ENCODE data around the gene ZAP70.
A peak's percentile ranks its signal among the peaks of the same experiment; 100 is the strongest.
"Not testable (repeated sequence)": the region's sequence is repeated elsewhere in the genome, so short reads cannot be mapped to it uniquely, and the experiment has no call there.

ZAP70 gene

DNA sequence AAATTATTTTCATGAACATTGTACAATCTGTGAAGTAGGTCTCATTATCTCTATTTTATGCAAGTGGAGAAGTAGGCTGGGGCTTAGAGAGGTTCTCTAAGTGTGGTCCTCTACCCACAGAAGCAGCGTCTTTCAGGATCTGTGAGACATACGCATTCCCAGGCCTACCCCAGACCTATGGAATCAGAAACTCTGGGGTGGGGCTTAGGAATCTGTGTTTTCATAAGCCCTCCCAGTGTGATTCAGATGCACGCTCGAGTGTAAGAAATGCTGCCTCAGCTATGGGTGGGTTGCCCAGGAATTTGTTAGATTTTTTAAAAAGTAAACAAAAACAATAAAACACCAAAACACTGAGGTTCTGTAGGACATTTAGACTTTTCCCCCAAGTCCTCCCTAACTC, 14.8 kb upstream of the ZAP70 start:
- no peak for DNase-seq (ENCODE audit: low read depth)

GRCh38 chr2:97699765-97700444, 13.5 kb upstream of the ZAP70 start:
- peak; percentile 52 for DNase-seq (ENCODE audit: low read depth)

GRCh38 chr2:97701186-97701585, 12.2 kb upstream of the ZAP70 start:
- no peak for DNase-seq (ENCODE audit: low read depth)

- DNase-seq (ENCODE audit: low read depth): no peak
These were observed 11.4 kb upstream of the ZAP70 start for GRCh38 chr2:97701851-97702465.

GRCh38 chr2:97702731-97703470, 10.5 kb upstream of the ZAP70 start:
- DNase-seq (ENCODE audit: low read depth): no peak

DNA sequence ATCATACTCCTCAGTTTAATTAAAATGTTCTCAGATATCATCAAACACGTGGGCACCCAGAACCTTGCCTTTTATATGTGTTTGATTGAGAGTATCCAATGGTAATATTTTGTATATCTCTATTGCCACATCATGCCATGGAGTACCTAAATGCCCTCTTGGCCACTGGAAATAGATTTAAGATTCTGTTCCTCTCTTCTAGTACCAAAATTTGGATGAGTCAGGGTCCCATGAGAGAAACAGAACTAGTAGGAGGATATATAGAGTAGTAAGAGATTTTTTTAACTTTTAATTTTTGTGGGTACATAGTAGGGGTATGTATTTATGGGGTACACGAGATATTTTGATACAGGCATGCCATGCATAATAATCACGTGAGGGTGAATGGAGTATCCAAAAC, 9.6 kb upstream of the ZAP70 start:
- DNase-seq (ENCODE audit: low read depth): no peak

GRCh38 chr2:97704989-97705388, 8.4 kb upstream of the ZAP70 start:
- no peak for DNase-seq (ENCODE audit: low read depth)

DNA sequence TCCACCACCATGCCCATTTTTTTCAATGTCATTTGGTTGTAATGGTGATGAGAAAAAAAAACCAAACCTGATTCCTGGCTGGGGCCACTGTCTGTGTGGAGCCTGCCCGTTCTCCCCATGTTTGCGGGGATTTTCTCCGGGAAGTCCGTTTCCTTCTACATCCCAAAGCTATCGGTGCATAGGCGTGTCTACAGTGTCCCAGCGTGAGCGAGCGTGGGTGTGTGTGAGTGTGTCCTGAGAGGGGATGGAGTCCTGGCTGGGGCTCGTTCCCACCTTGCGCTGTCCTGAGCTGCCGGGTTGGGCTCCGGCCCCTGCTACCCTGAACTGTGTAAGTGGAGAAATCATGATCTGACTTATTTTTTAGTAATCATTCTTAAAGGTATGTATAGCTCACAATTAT, 7.3 kb upstream of the ZAP70 start:
- no peak for DNase-seq (ENCODE audit: low read depth)

GRCh38 chr2:97706708-97707345, 6.5 kb upstream of the ZAP70 start:
- DNase-seq (ENCODE audit: low read depth): no peak

DNA sequence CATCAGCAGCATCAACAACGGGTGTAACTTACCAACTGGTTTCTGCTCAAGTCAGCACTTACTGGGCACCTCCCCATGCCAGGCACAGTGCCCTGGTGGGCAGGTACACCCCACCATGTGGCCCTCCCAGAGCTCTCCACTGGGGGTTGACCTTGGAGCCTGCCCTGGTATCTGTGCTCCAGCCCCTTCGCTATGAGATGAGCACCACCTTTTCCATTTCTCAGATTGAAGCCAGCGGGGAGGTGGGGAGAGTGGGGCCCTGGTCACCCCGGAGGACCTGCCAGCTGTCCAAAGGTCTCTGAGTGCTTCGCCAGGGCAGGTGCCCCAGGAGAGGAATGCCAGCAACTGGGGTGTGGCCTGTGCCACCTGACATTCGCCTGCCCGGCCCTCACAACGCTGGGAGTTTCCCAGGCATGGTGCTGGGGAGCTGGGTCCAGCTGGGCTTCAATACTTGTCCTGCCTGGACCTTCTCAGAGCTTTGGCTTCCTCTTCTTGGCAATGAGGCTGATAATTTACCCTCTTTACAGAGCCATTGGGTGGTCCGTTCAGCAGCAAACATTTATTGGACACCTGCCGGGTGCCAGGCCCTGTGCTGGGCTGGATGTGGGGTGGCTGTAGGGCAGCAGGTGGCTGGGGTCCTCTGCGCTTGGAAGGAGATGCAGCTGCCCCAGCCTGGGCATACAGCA, 5.9 kb upstream of the ZAP70 start:
- no peak for DNase-seq (ENCODE audit: low read depth)

GRCh38 chr2:97708048-97708380, 5.4 kb upstream of the ZAP70 start:
- DNase-seq (ENCODE audit: low read depth): no peak

- DNase-seq (ENCODE audit: low read depth): no peak
These were observed 4.8 kb upstream of the ZAP70 start for GRCh38 chr2:97708608-97709007.

DNA sequence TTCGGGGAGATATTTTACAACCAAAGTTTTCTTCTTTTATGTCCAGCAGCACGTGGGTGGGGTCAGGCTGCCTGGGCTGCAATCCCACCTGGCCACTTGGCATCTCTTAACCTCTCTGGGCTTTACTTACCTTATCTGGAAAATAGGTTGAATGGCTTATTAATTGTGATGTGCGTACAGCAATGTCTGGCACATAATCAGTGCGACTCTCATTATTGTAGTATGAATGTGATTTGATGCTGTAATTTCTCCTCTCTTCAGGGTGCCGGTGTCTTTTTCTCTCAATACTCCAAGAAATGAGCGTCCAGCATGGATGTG, 2.0 kb upstream of the ZAP70 start:
- DNase-seq (ENCODE audit: low read depth): no peak

GRCh38 chr2:97712175-97712574, 1.2 kb upstream of the ZAP70 start:
- DNase-seq (ENCODE audit: low read depth): not testable (repeated sequence)

GRCh38 chr2:97712693-97713295, 582 bp upstream of the ZAP70 start:
- peak; percentile 45 for DNase-seq (ENCODE audit: low read depth)

DNA sequence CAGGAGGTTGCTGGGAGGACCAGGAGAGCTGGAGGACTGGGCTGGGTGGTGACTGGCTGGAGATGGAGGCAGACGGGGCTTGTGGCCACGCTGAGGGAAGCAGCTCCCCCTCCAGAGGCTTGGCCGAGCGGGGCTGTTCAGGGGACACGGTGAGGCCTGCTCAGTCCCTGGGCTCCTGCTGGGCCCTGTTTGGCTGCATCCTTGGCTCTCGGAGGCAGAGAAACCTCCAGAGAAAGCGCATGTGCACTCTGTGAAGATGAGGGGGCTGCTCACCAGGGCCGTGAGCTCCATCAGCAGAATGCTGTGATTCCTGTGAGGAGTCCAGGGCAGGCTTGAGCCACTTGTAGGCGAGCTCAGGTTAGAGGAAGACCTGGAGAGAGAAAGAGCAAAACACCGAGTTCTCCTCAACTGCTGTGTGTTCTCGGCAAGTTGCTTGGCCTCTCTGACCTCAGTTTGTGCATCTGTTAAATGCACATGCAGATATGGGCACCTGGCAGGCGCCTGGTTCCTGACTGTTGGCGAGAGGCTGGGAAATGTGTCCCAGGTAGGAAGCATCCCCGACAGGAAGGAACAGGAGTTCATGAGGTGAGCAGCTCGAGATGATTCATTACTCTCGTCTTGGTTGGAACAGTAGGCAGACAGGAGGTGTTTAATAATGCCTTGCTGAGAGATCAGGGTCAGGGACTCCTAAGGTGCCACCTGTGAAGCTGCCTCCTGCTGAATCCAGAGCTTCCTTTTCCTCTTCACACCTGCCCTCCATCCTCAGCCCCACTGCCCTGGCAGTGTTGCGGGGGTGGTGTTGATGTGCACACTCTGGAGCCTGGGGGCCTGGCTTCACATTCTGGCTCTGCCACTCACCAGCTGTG, 941 bp downstream of the ZAP70 start:
- no peak for DNase-seq (ENCODE audit: low read depth)

- DNase-seq (ENCODE audit: low read depth): no peak
These were observed 1.7 kb downstream of the ZAP70 start for GRCh38 chr2:97714950-97715652.

- no peak for DNase-seq (ENCODE audit: low read depth)
These were observed 2.7 kb downstream of the ZAP70 start for GRCh38 chr2:97715951-97716694.

- DNase-seq (ENCODE audit: low read depth): no peak
These were observed 3.6 kb downstream of the ZAP70 start for GRCh38 chr2:97716695-97717612.

Data from stimulated activated CD8-positive, alpha-beta memory T cell treated with anti-CD3 and anti-CD28 coated beads, Interleukin-12 subunit alpha, Interleukin-12 subunit beta, amount 100 ng/mL, for 1 hour (primary cell).